Measurements from ENCODE around the gene ILF3. TPM values are rescaled to one million over a fixed set of nuclear protein-coding genes. Genes with fewer than 3 reads are reported as not detected.
A peak's percentile ranks its signal among the peaks of the same experiment; 100 is the strongest.

ILF3 gene
- total and polyA plus RNA-seq, 2 of the 13 experiments (the other 11 are each of a cell fraction or from before 2014, with no cell fraction given), result 120 to 173 TPM

DNA sequence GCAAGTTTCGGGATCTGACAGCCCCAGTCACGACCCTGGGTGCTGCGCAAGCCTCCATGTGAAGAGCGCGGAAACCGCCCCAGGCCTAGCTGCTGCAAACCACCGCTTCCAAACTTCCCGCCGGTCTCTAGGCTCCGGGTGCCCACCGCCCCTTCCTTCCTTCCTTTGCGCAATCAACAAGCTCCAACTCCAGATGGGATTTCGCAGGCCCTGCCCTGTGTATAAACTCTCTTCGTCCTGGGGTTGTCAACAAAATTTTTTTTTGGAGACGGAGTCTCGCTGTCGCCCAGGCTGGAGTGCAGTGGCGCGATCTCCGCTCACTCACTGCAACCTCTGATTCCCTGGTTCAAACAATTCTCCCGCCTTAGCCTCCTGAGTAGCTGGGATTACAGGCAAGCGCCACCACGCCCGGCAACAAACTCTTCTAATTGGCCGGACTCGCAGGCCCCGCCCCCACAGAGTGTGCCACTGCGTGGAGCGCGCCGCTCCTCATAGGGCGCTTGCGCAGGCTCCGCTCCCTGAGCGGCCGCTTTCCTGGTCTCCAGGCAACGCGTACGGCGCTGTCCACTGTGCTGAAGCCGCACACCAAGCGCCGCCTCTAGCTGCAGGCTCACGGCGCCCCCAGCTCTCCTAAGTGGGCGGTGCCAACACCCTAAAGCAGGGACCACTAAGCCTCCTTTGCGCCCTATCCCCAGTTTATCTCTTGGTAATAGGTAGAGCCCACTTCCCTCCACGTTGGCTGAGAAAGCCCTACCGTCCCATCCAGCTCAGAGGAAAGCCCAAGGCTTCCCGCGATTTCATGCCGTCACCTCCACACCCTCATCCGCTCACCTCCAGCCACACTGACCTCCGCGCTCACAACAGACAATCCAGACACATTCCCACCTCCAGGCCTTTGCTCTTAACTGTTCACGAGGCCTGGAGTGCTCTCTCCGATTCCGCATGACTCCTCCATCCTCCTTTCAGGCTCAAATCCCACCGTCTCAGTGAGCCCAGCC lies 41.6 kb downstream of the ILF3 start (continued):
- peak; percentile 77; the same call in 1 of the 2 replicates for TF ChIP-seq ZNF660 (CRISPR knock-in tag; IDR thresholded peaks at IDR 0.05; ENCODE audit: borderline replicate concordance, low read depth)
- TF ChIP-seq TEAD2 (CRISPR knock-in tag; IDR thresholded peaks at IDR 0.05), result peak; percentile 75; the same call in 1 of the 2 replicates
- no peak for TF ChIP-seq ZNF282 (IDR thresholded peaks at IDR 0.05; ENCODE audit: partially characterized antibody)
- peak; percentile 66; the same call in 1 of the 2 replicates for TF ChIP-seq CBX5 (CRISPR knock-in tag; IDR thresholded peaks at IDR 0.05; ENCODE audit: borderline replicate concordance)
- TF ChIP-seq ZFY (CRISPR knock-in tag; IDR thresholded peaks at IDR 0.05), result peak; percentile 45; the same call in 1 of the 2 replicates
- TF ChIP-seq ZNF546 (CRISPR knock-in tag; conservative IDR thresholded peaks at IDR 0.05), result peak; percentile 99
- TF ChIP-seq ZSCAN9 (CRISPR knock-in tag; IDR thresholded peaks at IDR 0.05; ENCODE audit: borderline replicate concordance), result peak; percentile 98
- TF ChIP-seq XRCC5 (optimal IDR thresholded peaks at IDR 0.05; ENCODE audit: low read length), result peak; percentile 47
- TF ChIP-seq SAP130 (CRISPR knock-in tag; IDR thresholded peaks at IDR 0.05; ENCODE audit: low read depth), result peak; percentile 99
- TF ChIP-seq, protein P1, sequence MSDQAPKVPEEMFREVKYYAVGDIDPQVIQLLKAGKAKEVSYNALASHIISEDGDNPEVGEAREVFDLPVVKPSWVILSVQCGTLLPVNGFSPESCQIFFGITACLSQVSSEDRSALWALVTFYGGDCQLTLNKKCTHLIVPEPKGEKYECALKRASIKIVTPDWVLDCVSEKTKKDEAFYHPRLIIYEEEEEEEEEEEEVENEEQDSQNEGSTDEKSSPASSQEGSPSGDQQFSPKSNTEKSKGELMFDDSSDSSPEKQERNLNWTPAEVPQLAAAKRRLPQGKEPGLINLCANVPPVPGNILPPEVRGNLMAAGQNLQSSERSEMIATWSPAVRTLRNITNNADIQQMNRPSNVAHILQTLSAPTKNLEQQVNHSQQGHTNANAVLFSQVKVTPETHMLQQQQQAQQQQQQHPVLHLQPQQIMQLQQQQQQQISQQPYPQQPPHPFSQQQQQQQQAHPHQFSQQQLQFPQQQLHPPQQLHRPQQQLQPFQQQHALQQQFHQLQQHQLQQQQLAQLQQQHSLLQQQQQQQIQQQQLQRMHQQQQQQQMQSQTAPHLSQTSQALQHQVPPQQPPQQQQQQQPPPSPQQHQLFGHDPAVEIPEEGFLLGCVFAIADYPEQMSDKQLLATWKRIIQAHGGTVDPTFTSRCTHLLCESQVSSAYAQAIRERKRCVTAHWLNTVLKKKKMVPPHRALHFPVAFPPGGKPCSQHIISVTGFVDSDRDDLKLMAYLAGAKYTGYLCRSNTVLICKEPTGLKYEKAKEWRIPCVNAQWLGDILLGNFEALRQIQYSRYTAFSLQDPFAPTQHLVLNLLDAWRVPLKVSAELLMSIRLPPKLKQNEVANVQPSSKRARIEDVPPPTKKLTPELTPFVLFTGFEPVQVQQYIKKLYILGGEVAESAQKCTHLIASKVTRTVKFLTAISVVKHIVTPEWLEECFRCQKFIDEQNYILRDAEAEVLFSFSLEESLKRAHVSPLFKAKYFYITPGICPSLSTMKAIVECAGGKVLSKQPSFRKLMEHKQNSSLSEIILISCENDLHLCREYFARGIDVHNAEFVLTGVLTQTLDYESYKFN (CRISPR knock-in tag; conservative IDR thresholded peaks at IDR 0.05), result 0 out of 2 replicates have a peak, but pooled peaks have one; percentile 36
- no peak for TF ChIP-seq NCOA5 (CRISPR knock-in tag; IDR thresholded peaks at IDR 0.05)
- no peak for TF ChIP-seq CHD2 (IDR thresholded peaks at IDR 0.05; ENCODE audit: low read depth, low read length)
- TF ChIP-seq, protein P2, sequence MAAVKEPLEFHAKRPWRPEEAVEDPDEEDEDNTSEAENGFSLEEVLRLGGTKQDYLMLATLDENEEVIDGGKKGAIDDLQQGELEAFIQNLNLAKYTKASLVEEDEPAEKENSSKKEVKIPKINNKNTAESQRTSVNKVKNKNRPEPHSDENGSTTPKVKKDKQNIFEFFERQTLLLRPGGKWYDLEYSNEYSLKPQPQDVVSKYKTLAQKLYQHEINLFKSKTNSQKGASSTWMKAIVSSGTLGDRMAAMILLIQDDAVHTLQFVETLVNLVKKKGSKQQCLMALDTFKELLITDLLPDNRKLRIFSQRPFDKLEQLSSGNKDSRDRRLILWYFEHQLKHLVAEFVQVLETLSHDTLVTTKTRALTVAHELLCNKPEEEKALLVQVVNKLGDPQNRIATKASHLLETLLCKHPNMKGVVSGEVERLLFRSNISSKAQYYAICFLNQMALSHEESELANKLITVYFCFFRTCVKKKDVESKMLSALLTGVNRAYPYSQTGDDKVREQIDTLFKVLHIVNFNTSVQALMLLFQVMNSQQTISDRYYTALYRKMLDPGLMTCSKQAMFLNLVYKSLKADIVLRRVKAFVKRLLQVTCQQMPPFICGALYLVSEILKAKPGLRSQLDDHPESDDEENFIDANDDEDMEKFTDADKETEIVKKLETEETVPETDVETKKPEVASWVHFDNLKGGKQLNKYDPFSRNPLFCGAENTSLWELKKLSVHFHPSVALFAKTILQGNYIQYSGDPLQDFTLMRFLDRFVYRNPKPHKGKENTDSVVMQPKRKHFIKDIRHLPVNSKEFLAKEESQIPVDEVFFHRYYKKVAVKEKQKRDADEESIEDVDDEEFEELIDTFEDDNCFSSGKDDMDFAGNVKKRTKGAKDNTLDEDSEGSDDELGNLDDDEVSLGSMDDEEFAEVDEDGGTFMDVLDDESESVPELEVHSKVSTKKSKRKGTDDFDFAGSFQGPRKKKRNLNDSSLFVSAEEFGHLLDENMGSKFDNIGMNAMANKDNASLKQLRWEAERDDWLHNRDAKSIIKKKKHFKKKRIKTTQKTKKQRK (IDR thresholded peaks at IDR 0.05; ENCODE audit: low read length), result no peak
- TF ChIP-seq SALL1 (CRISPR knock-in tag; IDR thresholded peaks at IDR 0.05), result peak; percentile 97
- TF ChIP-seq, protein P3, sequence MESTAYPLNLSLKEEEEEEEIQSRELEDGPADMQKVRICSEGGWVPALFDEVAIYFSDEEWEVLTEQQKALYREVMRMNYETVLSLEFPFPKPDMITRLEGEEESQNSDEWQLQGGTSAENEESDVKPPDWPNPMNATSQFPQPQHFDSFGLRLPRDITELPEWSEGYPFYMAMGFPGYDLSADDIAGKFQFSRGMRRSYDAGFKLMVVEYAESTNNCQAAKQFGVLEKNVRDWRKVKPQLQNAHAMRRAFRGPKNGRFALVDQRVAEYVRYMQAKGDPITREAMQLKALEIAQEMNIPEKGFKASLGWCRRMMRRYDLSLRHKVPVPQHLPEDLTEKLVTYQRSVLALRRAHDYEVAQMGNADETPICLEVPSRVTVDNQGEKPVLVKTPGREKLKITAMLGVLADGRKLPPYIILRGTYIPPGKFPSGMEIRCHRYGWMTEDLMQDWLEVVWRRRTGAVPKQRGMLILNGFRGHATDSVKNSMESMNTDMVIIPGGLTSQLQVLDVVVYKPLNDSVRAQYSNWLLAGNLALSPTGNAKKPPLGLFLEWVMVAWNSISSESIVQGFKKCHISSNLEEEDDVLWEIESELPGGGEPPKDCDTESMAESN (CRISPR knock-in tag; conservative IDR thresholded peaks at IDR 0.05), result no peak
- TF ChIP-seq ZNF234 (CRISPR knock-in tag; conservative IDR thresholded peaks at IDR 0.05), result no peak
- peak; percentile 32; the same call in 1 of the 2 replicates for TF ChIP-seq STAG1 (CRISPR knock-in tag; IDR thresholded peaks at IDR 0.05)
- peak; percentile 66; the same call in 1 of the 2 replicates for TF ChIP-seq FOXA3 (CRISPR knock-in tag; IDR thresholded peaks at IDR 0.05)
- 0 out of 2 replicates have a peak, but pooled peaks have one; percentile 37 for TF ChIP-seq ZNF33B (CRISPR knock-in tag; IDR thresholded peaks at IDR 0.05)
- TF ChIP-seq DMAP1 (CRISPR knock-in tag; IDR thresholded peaks at IDR 0.05), result no peak; the same call in 1 of the 2 replicates

All from HepG2 (cell line).